ENCODE data around the gene BAX. TPM values are rescaled to one million over a fixed set of nuclear protein-coding genes. Genes with fewer than 3 reads are reported as not detected.

BAX gene
- total and polyA plus RNA-seq, 4 donors: 10.5 to 27.0 (median 14.8) TPM

DNA sequence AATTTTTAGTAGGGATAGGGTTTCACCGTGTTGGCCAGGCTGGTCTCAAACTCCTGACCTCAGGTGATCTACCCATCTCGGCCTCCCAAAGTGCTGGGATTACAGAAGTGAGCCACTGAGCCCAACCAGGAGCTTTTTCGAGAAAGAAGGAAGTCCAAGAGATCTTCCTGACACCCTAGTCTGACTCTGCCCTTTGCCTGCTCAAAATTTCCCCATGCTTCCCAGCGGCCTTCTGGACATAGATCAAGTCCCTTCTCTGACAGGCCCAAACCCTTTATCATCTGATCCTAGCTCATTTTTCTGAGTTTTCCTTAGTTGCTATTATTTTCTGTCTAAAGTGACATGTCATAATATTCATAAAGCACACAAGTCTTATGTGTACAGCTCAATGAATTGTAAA, 1.5 kb upstream of the BAX start:
- Histone ChIP-seq H3K4me3 (ENCODE audit: low read depth in 1 of 3, low read length in 3 of 3) (no peak overlapping the region), H3K9me3 (ENCODE audit: control insufficient read depth in 4 of 4, low read length in 3 of 4) (no peaks in the 10 kb centered on the region), H3K4me1 (ENCODE audit: control insufficient read depth in 4 of 4, insufficient read depth in 4 of 4, low read length in 3 of 4) (peaks cover 4 to 14% (median 11%) of the 10 kb centered on the region in 4 donors), H3K27me3 (ENCODE audit: control insufficient read depth in 4 of 4, insufficient read depth in 4 of 4, low read length in 3 of 4) (no peaks in the 10 kb centered on the region), H3K36me3 (ENCODE audit: control insufficient read depth in 4 of 4, insufficient read depth in 3 of 4, low read depth in 1 of 4, low read length in 3 of 4) (no peaks in the 10 kb centered on the region), H3K27ac (ENCODE audit: low read depth in 1 of 2, low read length in 2 of 2) (no peak overlapping the region), H3K9ac (ENCODE audit: low read depth in 1 of 2, low read length in 2 of 2) (no peak overlapping the region)
- TF ChIP-seq, protein P1, sequence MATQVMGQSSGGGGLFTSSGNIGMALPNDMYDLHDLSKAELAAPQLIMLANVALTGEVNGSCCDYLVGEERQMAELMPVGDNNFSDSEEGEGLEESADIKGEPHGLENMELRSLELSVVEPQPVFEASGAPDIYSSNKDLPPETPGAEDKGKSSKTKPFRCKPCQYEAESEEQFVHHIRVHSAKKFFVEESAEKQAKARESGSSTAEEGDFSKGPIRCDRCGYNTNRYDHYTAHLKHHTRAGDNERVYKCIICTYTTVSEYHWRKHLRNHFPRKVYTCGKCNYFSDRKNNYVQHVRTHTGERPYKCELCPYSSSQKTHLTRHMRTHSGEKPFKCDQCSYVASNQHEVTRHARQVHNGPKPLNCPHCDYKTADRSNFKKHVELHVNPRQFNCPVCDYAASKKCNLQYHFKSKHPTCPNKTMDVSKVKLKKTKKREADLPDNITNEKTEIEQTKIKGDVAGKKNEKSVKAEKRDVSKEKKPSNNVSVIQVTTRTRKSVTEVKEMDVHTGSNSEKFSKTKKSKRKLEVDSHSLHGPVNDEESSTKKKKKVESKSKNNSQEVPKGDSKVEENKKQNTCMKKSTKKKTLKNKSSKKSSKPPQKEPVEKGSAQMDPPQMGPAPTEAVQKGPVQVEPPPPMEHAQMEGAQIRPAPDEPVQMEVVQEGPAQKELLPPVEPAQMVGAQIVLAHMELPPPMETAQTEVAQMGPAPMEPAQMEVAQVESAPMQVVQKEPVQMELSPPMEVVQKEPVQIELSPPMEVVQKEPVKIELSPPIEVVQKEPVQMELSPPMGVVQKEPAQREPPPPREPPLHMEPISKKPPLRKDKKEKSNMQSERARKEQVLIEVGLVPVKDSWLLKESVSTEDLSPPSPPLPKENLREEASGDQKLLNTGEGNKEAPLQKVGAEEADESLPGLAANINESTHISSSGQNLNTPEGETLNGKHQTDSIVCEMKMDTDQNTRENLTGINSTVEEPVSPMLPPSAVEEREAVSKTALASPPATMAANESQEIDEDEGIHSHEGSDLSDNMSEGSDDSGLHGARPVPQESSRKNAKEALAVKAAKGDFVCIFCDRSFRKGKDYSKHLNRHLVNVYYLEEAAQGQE (IDR thresholded peaks at IDR 0.05): no peak
- TF ChIP-seq FOXA1 (IDR thresholded peaks at IDR 0.05) (no peak), FOXA2 (IDR thresholded peaks at IDR 0.05) (no peak), SP1 (IDR thresholded peaks at IDR 0.05) (no peak), RAD21 (IDR thresholded peaks at IDR 0.05) (no peak), ATF3 (IDR thresholded peaks at IDR 0.05) (no peak), HNF4G (IDR thresholded peaks at IDR 0.05) (no peak), RXRA (IDR thresholded peaks at IDR 0.05) (no peak), EGR1 (IDR thresholded peaks at IDR 0.05; ENCODE audit: low read depth in 2 of 2) (no peak), NR2F2 (IDR thresholded peaks at IDR 0.05) (no peak)
- no peak for DNase-seq (ENCODE audit: low spot score)
- 80% methylated on average over 4 of the region's 4 CpGs for WGBS

DNA sequence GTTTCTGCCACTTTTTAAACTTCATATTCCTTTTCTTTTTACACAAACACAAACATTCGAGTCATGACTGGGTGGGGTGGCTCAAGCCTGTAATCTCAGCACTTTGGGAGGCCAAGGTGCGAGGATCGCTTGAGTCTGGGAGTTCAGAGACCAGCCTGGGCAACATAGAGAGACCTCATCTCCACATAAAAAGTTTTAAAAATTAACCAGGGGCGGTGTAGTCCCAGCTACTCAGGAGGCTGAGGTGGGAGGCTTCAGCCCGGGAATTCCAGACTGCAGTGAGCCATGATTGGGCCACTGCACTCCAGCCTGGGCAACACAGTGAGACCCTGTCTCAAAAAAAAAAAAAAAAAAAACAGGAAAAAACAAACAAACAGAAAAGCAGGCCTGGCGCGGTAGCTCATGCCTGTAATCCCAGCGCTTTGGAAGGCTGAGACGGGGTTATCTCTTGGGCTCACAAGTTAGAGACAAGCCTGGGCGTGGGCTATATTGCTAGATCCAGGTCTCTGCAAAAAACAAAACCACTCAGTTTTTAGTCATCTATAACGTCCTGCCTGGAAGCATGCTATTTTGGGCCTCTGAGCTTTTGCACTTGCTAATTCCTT, 583 bp upstream of the BAX start:
- TF ChIP-seq, protein P2, sequence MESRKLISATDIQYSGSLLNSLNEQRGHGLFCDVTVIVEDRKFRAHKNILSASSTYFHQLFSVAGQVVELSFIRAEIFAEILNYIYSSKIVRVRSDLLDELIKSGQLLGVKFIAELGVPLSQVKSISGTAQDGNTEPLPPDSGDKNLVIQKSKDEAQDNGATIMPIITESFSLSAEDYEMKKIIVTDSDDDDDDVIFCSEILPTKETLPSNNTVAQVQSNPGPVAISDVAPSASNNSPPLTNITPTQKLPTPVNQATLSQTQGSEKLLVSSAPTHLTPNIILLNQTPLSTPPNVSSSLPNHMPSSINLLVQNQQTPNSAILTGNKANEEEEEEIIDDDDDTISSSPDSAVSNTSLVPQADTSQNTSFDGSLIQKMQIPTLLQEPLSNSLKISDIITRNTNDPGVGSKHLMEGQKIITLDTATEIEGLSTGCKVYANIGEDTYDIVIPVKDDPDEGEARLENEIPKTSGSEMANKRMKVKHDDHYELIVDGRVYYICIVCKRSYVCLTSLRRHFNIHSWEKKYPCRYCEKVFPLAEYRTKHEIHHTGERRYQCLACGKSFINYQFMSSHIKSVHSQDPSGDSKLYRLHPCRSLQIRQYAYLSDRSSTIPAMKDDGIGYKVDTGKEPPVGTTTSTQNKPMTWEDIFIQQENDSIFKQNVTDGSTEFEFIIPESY (IDR thresholded peaks at IDR 0.05): no peak
- TF ChIP-seq JUND (IDR thresholded peaks at IDR 0.05) (no peak), SP1 (IDR thresholded peaks at IDR 0.05) (no peak), EGR1 (IDR thresholded peaks at IDR 0.05; ENCODE audit: low read depth in 2 of 2) (no peak), CTCF (IDR thresholded peaks at IDR 0.05; ENCODE audit: low read depth, low read length, missing input control) (no peak), FOXA1 (IDR thresholded peaks at IDR 0.05) (no peak)
- no peaks in the 10 kb centered on the region for H3K9me3 ChIP-seq (ENCODE audit: control insufficient read depth in 4 of 4, low read length in 3 of 4)
- no peaks in the 10 kb centered on the region for H3K27me3 ChIP-seq (ENCODE audit: control insufficient read depth in 4 of 4, insufficient read depth in 4 of 4, low read length in 3 of 4)
- H3K4me1 ChIP-seq (ENCODE audit: control insufficient read depth in 4 of 4, insufficient read depth in 4 of 4, low read length in 3 of 4): peaks cover 4 to 14% (median 11%) of the 10 kb centered on the region in 4 donors
- H3K4me3 ChIP-seq (ENCODE audit: low read depth in 1 of 3, low read length in 3 of 3): peak overlapping the region; percentile 16 to 96 (median 62)
- no peak overlapping the region for H3K9ac ChIP-seq (ENCODE audit: low read depth in 1 of 2, low read length in 2 of 2)
- no peaks in the 10 kb centered on the region for H3K36me3 ChIP-seq (ENCODE audit: control insufficient read depth in 4 of 4, insufficient read depth in 3 of 4, low read depth in 1 of 4, low read length in 3 of 4)
- peak overlapping the region; percentile 76 to 79 for H3K27ac ChIP-seq (ENCODE audit: low read depth in 1 of 2, low read length in 2 of 2)
- DNase-seq (ENCODE audit: low spot score): no peak
- WGBS: 56% methylated on average over 11 of the region's 11 CpGs

All from liver (tissue), 9 donors.